ENCODE results near the gene CACNG5. TPM values are rescaled to one million over a fixed set of nuclear protein-coding genes. Genes with fewer than 3 reads are reported as not detected.
"Not testable (repeated sequence)": the region's sequence is repeated elsewhere in the genome, so short reads cannot be mapped to it uniquely, and the experiment has no call there.

The CACNG5 gene
- total RNA-seq, 1 experiment from 2014 or later: 2.0 TPM

DNA sequence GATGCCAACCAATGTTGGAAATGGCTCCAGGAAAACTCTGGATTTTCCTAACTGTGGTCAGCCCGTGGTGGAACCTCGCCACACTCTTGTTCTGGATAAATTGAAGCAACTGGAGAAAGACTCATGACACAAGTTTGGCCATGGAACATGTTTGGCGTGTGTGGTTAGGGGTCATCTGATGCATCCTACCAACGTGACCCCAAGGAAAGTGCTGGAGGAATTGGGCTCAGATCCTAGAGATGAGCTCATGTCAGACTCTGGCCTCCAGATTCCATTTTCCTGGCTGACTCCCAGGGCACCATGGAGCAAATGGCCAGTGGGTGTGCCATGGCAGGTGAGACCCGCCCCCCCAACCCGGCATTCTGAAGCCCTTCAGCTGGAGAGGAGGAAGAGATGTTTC lies 58.5 kb downstream of the CACNG5 start:
- Histone ChIP-seq H3K36me3 (replicated peaks; ENCODE audit: control insufficient read depth, insufficient read depth, low read length) (no peaks in the 10 kb centered on the region), H3K27me3 (ENCODE audit: control insufficient read depth, insufficient read depth, low read length) (no peaks in the 10 kb centered on the region), H3K4me3 (ENCODE audit: insufficient read depth, low read depth, low read length) (no peak overlapping the region)
- no peak for DNase-seq

GRCh38 chr17:66893863-66894262 lies 58.9 kb downstream of the CACNG5 start:
- no peak for DNase-seq
- no peak overlapping the region for H3K4me3 ChIP-seq (ENCODE audit: insufficient read depth, low read depth, low read length)
- no peaks in the 10 kb centered on the region for H3K36me3 ChIP-seq (replicated peaks; ENCODE audit: control insufficient read depth, insufficient read depth, low read length)
- no peaks in the 10 kb centered on the region for H3K27me3 ChIP-seq (ENCODE audit: control insufficient read depth, insufficient read depth, low read length)

GRCh38 chr17:66897141-66897540 lies 62.2 kb downstream of the CACNG5 start:
- Histone ChIP-seq H3K27me3 (ENCODE audit: control insufficient read depth, insufficient read depth, low read length) (no peaks in the 10 kb centered on the region), H3K36me3 (replicated peaks; ENCODE audit: control insufficient read depth, insufficient read depth, low read length) (no peaks in the 10 kb centered on the region), H3K4me3 (ENCODE audit: insufficient read depth, low read depth, low read length) (no peak overlapping the region)
- no peak for DNase-seq

DNA sequence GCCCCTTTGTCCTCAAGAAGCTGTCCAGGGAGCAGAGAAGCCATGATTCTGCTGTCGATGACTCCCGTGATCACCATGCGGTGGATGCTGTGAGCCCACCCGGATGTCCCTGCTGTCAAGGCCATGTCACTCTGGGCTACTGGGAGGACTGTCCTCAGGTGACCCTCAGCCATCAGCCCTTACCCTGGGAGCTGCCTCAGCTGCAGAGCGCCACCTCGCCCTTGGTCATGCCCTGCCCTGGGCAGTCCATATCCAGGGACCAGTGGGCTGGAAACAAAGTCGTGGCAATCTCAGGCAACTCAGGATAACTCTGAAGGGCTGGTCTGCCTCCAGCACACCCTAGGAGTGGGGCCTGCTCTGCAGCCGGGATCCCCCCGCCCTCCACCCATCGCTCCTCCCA lies 63.6 kb downstream of the CACNG5 start:
- no peak overlapping the region for H3K4me3 ChIP-seq (ENCODE audit: insufficient read depth, low read depth, low read length)
- DNase-seq: peak; percentile 43
- H3K36me3 ChIP-seq (replicated peaks; ENCODE audit: control insufficient read depth, insufficient read depth, low read length): no peaks in the 10 kb centered on the region
- no peaks in the 10 kb centered on the region for H3K27me3 ChIP-seq (ENCODE audit: control insufficient read depth, insufficient read depth, low read length)

GRCh38 chr17:66900126-66901010 lies 65.5 kb downstream of the CACNG5 start:
- no peak for DNase-seq
- Histone ChIP-seq H3K4me3 (ENCODE audit: insufficient read depth, low read depth, low read length) (no peak overlapping the region), H3K36me3 (replicated peaks; ENCODE audit: control insufficient read depth, insufficient read depth, low read length) (no peaks in the 10 kb centered on the region), H3K27me3 (ENCODE audit: control insufficient read depth, insufficient read depth, low read length) (no peaks in the 10 kb centered on the region)

DNA sequence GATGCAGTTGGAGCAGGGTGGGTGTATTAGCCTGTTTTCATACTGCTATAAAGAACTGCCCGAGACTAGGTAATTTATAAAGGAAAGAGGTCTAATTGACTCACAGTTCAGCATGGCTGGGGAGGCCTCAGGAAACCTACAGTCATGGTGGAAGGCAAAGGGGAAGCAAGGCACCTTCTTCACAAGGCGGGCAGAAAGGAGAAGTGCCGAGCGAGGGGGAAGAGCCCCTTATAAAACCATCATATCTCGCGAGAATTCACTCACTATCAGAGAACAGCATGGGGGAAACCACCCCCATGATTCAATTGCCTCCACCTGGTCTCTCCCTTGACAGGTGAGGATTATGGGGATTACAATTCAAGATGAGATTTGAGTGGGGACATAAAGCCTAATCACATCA lies 68.4 kb downstream of the CACNG5 start:
- H3K4me3 ChIP-seq (ENCODE audit: insufficient read depth, low read depth, low read length); DNase-seq; H3K27me3 ChIP-seq (ENCODE audit: control insufficient read depth, insufficient read depth, low read length); H3K36me3 ChIP-seq (replicated peaks; ENCODE audit: control insufficient read depth, insufficient read depth, low read length): not testable (repeated sequence)

DNA sequence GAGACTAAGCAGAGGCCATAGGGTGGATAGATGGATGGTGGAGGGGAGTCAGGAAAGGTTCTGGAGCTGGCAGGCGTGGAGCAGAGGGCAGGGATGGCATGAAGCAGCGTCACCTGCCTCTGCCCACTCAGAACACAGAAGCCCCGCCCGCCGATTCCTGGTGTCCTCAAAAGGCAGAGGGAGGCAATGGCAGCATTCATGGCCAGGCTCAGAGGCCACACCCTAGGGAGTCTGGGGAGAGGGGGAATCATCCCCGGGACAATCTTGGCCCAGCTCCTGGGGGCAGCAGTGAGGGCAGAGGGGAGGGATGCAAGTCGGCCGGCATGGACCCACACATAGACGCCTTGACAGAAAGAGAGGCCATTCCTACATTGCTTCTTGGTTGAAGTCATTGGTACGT lies 68.9 kb downstream of the CACNG5 start:
- no peaks in the 10 kb centered on the region for H3K36me3 ChIP-seq (replicated peaks; ENCODE audit: control insufficient read depth, insufficient read depth, low read length)
- H3K4me3 ChIP-seq (ENCODE audit: insufficient read depth, low read depth, low read length): no peak overlapping the region
- no peaks in the 10 kb centered on the region for H3K27me3 ChIP-seq (ENCODE audit: control insufficient read depth, insufficient read depth, low read length)
- DNase-seq: no peak

- Histone ChIP-seq H3K36me3 (replicated peaks; ENCODE audit: control insufficient read depth, insufficient read depth, low read length) (no peaks in the 10 kb centered on the region), H3K27me3 (ENCODE audit: control insufficient read depth, insufficient read depth, low read length) (no peaks in the 10 kb centered on the region), H3K4me3 (ENCODE audit: insufficient read depth, low read depth, low read length) (no peak overlapping the region)
- DNase-seq: no peak
Observed at GRCh38 chr17:66904760-66905624, 70.1 kb downstream of the CACNG5 start.

GRCh38 chr17:66906321-66907278 lies 71.7 kb downstream of the CACNG5 start:
- Histone ChIP-seq H3K36me3 (replicated peaks; ENCODE audit: control insufficient read depth, insufficient read depth, low read length) (no peaks in the 10 kb centered on the region), H3K4me3 (ENCODE audit: insufficient read depth, low read depth, low read length) (no peak overlapping the region), H3K27me3 (ENCODE audit: control insufficient read depth, insufficient read depth, low read length) (no peaks in the 10 kb centered on the region)
- peak; percentile 84 for DNase-seq

- no peak for DNase-seq
- no peak overlapping the region for H3K4me3 ChIP-seq (ENCODE audit: insufficient read depth, low read depth, low read length)
- H3K27me3 ChIP-seq (ENCODE audit: control insufficient read depth, insufficient read depth, low read length): no peaks in the 10 kb centered on the region
- no peaks in the 10 kb centered on the region for H3K36me3 ChIP-seq (replicated peaks; ENCODE audit: control insufficient read depth, insufficient read depth, low read length)
Observed at GRCh38 chr17:66909804-66910373, 75.0 kb downstream of the CACNG5 start.

- no peak overlapping the region for H3K4me3 ChIP-seq (ENCODE audit: insufficient read depth, low read depth, low read length)
- no peak for DNase-seq
- no peaks in the 10 kb centered on the region for H3K36me3 ChIP-seq (replicated peaks; ENCODE audit: control insufficient read depth, insufficient read depth, low read length)
- no peaks in the 10 kb centered on the region for H3K27me3 ChIP-seq (ENCODE audit: control insufficient read depth, insufficient read depth, low read length)
Observed at GRCh38 chr17:66910651-66911285, 75.9 kb downstream of the CACNG5 start.

DNA sequence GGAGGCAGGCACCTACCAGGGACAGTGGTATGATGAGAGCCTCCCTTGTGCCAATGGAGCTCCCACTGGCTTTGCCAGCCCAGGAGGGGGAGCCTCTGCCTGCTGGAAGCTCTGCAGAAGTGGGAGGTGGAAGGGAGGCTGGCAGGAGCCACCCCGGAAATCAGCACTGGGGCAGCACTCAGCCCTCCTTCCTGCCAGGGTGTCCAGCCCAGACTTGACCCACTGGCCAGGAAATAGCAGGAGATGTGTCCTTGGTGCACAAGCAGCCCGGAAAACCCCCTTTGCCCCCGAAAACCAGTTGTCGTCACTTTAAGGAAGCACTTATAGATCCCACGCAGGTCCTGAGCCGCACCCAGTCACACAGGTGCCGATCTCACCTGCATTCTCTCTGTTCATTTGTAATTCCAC lies 80.3 kb downstream of the CACNG5 start:
- no peaks in the 10 kb centered on the region for H3K27me3 ChIP-seq (ENCODE audit: control insufficient read depth, insufficient read depth, low read length)
- no peak overlapping the region for H3K4me3 ChIP-seq (ENCODE audit: insufficient read depth, low read depth, low read length)
- peak; percentile 72 for DNase-seq
- no peaks in the 10 kb centered on the region for H3K36me3 ChIP-seq (replicated peaks; ENCODE audit: control insufficient read depth, insufficient read depth, low read length)

DNA sequence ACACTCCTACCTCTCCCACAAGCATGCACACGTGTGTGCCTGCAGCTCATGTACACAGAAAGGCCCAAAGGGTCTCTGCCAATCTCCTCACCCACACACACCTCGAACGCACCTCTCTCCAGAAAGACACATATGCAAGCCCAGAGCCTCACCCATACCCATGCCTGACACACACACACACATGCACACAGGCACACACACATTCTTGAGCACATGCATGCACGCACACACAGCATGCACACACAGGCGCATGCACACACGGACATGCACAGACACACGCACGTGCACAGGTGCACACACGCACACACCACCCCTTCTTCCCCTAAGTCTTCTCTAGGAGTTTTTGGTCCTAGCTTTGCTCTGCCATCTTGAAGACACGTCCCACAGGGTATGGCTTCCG lies 80.9 kb downstream of the CACNG5 start:
- no peaks in the 10 kb centered on the region for H3K27me3 ChIP-seq (ENCODE audit: control insufficient read depth, insufficient read depth, low read length)
- H3K4me3 ChIP-seq (ENCODE audit: insufficient read depth, low read depth, low read length): no peak overlapping the region
- H3K36me3 ChIP-seq (replicated peaks; ENCODE audit: control insufficient read depth, insufficient read depth, low read length): no peaks in the 10 kb centered on the region
- DNase-seq: no peak
